HG03175 (cell line): Measurements from ENCODE around the gene IMMT.

Experiments
- ATAC-seq: cut with Tn5 transposase; IDR thresholded peaks from one replicate; pipeline ENCODE4 v1.9.1; 2021; ENCODE audit warnings: mild to moderate bottlenecking, moderate library complexity; ENCODE audit not compliant: unreplicated experiment

The IMMT gene

GRCh38 chr2:86226636-86227520 lies 31.6 kb upstream of the IMMT start:
- ATAC-seq: no peak

- ATAC-seq: no peak
Measured at GRCh38 chr2:86226070-86226469, 30.8 kb upstream of the IMMT start.

- ATAC-seq: peak; percentile 67
Measured at GRCh38 chr2:86225581-86225980, 30.3 kb upstream of the IMMT start.

GRCh38 chr2:86224645-86225355 lies 29.5 kb upstream of the IMMT start:
- no peak for ATAC-seq

- no peak for ATAC-seq
Measured at GRCh38 chr2:86223927-86224560, 28.8 kb upstream of the IMMT start.

GRCh38 chr2:86223140-86223926 lies 28.1 kb upstream of the IMMT start:
- ATAC-seq: no peak

GRCh38 chr2:86221066-86221684 lies 25.9 kb upstream of the IMMT start:
- ATAC-seq: peak; percentile 46

GRCh38 chr2:86219896-86220295 lies 24.6 kb upstream of the IMMT start:
- ATAC-seq: no peak

- ATAC-seq: no peak
Measured at GRCh38 chr2:86218124-86218523, 22.9 kb upstream of the IMMT start.

GRCh38 chr2:86216575-86217555 lies 21.6 kb upstream of the IMMT start:
- ATAC-seq: no peak

- ATAC-seq: no peak
Measured at GRCh38 chr2:86214503-86214832, 19.2 kb upstream of the IMMT start.

- ATAC-seq: no peak
Measured at GRCh38 chr2:86213699-86214502, 18.6 kb upstream of the IMMT start.

GRCh38 chr2:86213056-86213455 lies 17.8 kb upstream of the IMMT start:
- no peak for ATAC-seq

GRCh38 chr2:86211796-86212188 lies 16.5 kb upstream of the IMMT start:
- ATAC-seq: no peak

- ATAC-seq: no peak
Measured at GRCh38 chr2:86211033-86211795, 16.0 kb upstream of the IMMT start.

- no peak for ATAC-seq
Measured at GRCh38 chr2:86204458-86204857, 9.2 kb upstream of the IMMT start.

GRCh38 chr2:86203614-86204013 lies 8.4 kb upstream of the IMMT start:
- ATAC-seq: no peak

- no peak for ATAC-seq
Measured at GRCh38 chr2:86202702-86203101, 7.4 kb upstream of the IMMT start.
